Measurements from ENCODE around the gene IGSF3.

The IGSF3 gene

GRCh38 chr1:116571215-116571919 is 96.2 kb downstream of the IGSF3 start:
- Histone ChIP-seq H3K27me3 (ENCODE audit: insufficient read depth, insufficient read length) (peaks cover 5% of the 10 kb centered on the region), H3K4me3 (ENCODE audit: insufficient read length, low read depth) (peak overlapping the region; percentile 72), H3K36me3 (ENCODE audit: insufficient read depth, insufficient read length, low read length) (peaks cover 9% of the 10 kb centered on the region), H3K9me3 (ENCODE audit: insufficient read depth, low read length) (no peaks in the 10 kb centered on the region), H3K4me1 (ENCODE audit: insufficient read depth, insufficient read length) (peaks cover 19% of the 10 kb centered on the region), H3K9ac (ENCODE audit: insufficient read length, low read depth) (peak overlapping the region; percentile 81)
- no peak for DNase-seq (ENCODE audit: low read depth, low spot score)
- TF ChIP-seq SUZ12 (IDR thresholded peaks at IDR 0.05; ENCODE audit: extremely low read depth, insufficient read depth, insufficient read length) (no peak), YY1 (IDR thresholded peaks at IDR 0.05; ENCODE audit: insufficient read depth, insufficient read length) (no peak), ZNF274 (IDR thresholded peaks at IDR 0.05; ENCODE audit: low read depth, low read length) (no peak)

- H3K36me3 ChIP-seq (ENCODE audit: insufficient read depth, insufficient read length, low read length) = peaks cover 5% of the 10 kb centered on the region
- peaks cover 5% of the 10 kb centered on the region for H3K27me3 ChIP-seq (ENCODE audit: insufficient read depth, insufficient read length)
- H3K9me3 ChIP-seq (ENCODE audit: insufficient read depth, low read length) = no peaks in the 10 kb centered on the region
- peaks cover 19% of the 10 kb centered on the region for H3K4me1 ChIP-seq (ENCODE audit: insufficient read depth, insufficient read length)
- TF ChIP-seq ZNF274 (IDR thresholded peaks at IDR 0.05; ENCODE audit: low read depth, low read length) (no peak), YY1 (IDR thresholded peaks at IDR 0.05; ENCODE audit: insufficient read depth, insufficient read length) (no peak), SUZ12 (IDR thresholded peaks at IDR 0.05; ENCODE audit: extremely low read depth, insufficient read depth, insufficient read length) (no peak)
- DNase-seq (ENCODE audit: low read depth, low spot score) = peak; percentile 84
- H3K9ac ChIP-seq (ENCODE audit: insufficient read length, low read depth) = peak within 1 kb of the TSS; percentile 81
- H3K4me3 ChIP-seq (ENCODE audit: insufficient read length, low read depth) = peak within 1 kb of the TSS; percentile 72
Observed at GRCh38 chr1:116570358-116571214, 96.9 kb downstream of the IGSF3 start, which contains the start of gene CD58. TSS of gene CD58 (minus strand) at chr1:116571026. CDS start at chr1:116570972, 54 bp downstream.

GRCh38 chr1:116569776-116570357 is 97.7 kb downstream of the IGSF3 start:
- Histone ChIP-seq H3K4me1 (ENCODE audit: insufficient read depth, insufficient read length) (peaks cover 19% of the 10 kb centered on the region), H3K36me3 (ENCODE audit: insufficient read depth, insufficient read length, low read length) (peaks cover 5% of the 10 kb centered on the region), H3K27me3 (ENCODE audit: insufficient read depth, insufficient read length) (peaks cover 5% of the 10 kb centered on the region), H3K4me3 (ENCODE audit: insufficient read length, low read depth) (peak overlapping the region; percentile 72), H3K9ac (ENCODE audit: insufficient read length, low read depth) (peak overlapping the region; percentile 81), H3K9me3 (ENCODE audit: insufficient read depth, low read length) (peaks cover 6% of the 10 kb centered on the region)
- TF ChIP-seq YY1 (IDR thresholded peaks at IDR 0.05; ENCODE audit: insufficient read depth, insufficient read length) (no peak), SUZ12 (IDR thresholded peaks at IDR 0.05; ENCODE audit: extremely low read depth, insufficient read depth, insufficient read length) (no peak), ZNF274 (IDR thresholded peaks at IDR 0.05; ENCODE audit: low read depth, low read length) (no peak)
- no peak for DNase-seq (ENCODE audit: low read depth, low spot score)

GRCh38 chr1:116569381-116569670 is 98.2 kb downstream of the IGSF3 start:
- Histone ChIP-seq H3K36me3 (ENCODE audit: insufficient read depth, insufficient read length, low read length) (peaks cover 5% of the 10 kb centered on the region), H3K9me3 (ENCODE audit: insufficient read depth, low read length) (peaks cover 11% of the 10 kb centered on the region), H3K9ac (ENCODE audit: insufficient read length, low read depth) (no peak overlapping the region), H3K27me3 (ENCODE audit: insufficient read depth, insufficient read length) (peaks cover 5% of the 10 kb centered on the region), H3K4me1 (ENCODE audit: insufficient read depth, insufficient read length) (peaks cover 19% of the 10 kb centered on the region), H3K4me3 (ENCODE audit: insufficient read length, low read depth) (no peak overlapping the region)
- no peak for TF ChIP-seq ZNF274 (IDR thresholded peaks at IDR 0.05; ENCODE audit: low read depth, low read length)
- no peak for TF ChIP-seq YY1 (IDR thresholded peaks at IDR 0.05; ENCODE audit: insufficient read depth, insufficient read length)
- no peak for TF ChIP-seq SUZ12 (IDR thresholded peaks at IDR 0.05; ENCODE audit: extremely low read depth, insufficient read depth, insufficient read length)
- DNase-seq (ENCODE audit: low read depth, low spot score) = no peak

- Histone ChIP-seq H3K9me3 (ENCODE audit: insufficient read depth, low read length) (peaks cover 16% of the 10 kb centered on the region), H3K9ac (ENCODE audit: insufficient read length, low read depth) (no peak overlapping the region), H3K36me3 (ENCODE audit: insufficient read depth, insufficient read length, low read length) (peaks cover 5% of the 10 kb centered on the region), H3K27me3 (ENCODE audit: insufficient read depth, insufficient read length) (peaks cover 5% of the 10 kb centered on the region), H3K4me3 (ENCODE audit: insufficient read length, low read depth) (no peak overlapping the region), H3K4me1 (ENCODE audit: insufficient read depth, insufficient read length) (peaks cover 19% of the 10 kb centered on the region)
- no peak for TF ChIP-seq SUZ12 (IDR thresholded peaks at IDR 0.05; ENCODE audit: extremely low read depth, insufficient read depth, insufficient read length)
- no peak for TF ChIP-seq ZNF274 (IDR thresholded peaks at IDR 0.05; ENCODE audit: low read depth, low read length)
- no peak for TF ChIP-seq YY1 (IDR thresholded peaks at IDR 0.05; ENCODE audit: insufficient read depth, insufficient read length)
- no peak for DNase-seq (ENCODE audit: low read depth, low spot score)
Observed at GRCh38 chr1:116568662-116569380, 98.7 kb downstream of the IGSF3 start.

GRCh38 chr1:116567790-116568661 is 99.5 kb downstream of the IGSF3 start:
- Histone ChIP-seq H3K4me1 (ENCODE audit: insufficient read depth, insufficient read length) (peaks cover 19% of the 10 kb centered on the region), H3K9ac (ENCODE audit: insufficient read length, low read depth) (no peak overlapping the region), H3K36me3 (ENCODE audit: insufficient read depth, insufficient read length, low read length) (peaks cover 6% of the 10 kb centered on the region), H3K9me3 (ENCODE audit: insufficient read depth, low read length) (peaks cover 24% of the 10 kb centered on the region), H3K4me3 (ENCODE audit: insufficient read length, low read depth) (no peak overlapping the region), H3K27me3 (ENCODE audit: insufficient read depth, insufficient read length) (peaks cover 5% of the 10 kb centered on the region)
- TF ChIP-seq YY1 (IDR thresholded peaks at IDR 0.05; ENCODE audit: insufficient read depth, insufficient read length) (no peak), SUZ12 (IDR thresholded peaks at IDR 0.05; ENCODE audit: extremely low read depth, insufficient read depth, insufficient read length) (no peak), ZNF274 (IDR thresholded peaks at IDR 0.05; ENCODE audit: low read depth, low read length) (no peak)
- DNase-seq (ENCODE audit: low read depth, low spot score) = no peak

Measured in NT2/D1 (cell line).